Activated CD8-positive, alpha-beta memory T cell treated with anti-CD3 and anti-CD28 coated beads, Interleukin-2, amount 10 ng/mL, durations not matched to agents 7 days and 5 days (primary cell): ENCODE results near the gene WDR11. TPM values are rescaled to one million over a fixed set of nuclear protein-coding genes. Genes with fewer than 3 reads are reported as not detected.

Source experiments
- ATAC-seq: fragments of 150-1000 bp; cut with Tn5 transposase; one replicate; pipeline ENCODE4 v1.10.0; 2021; ENCODE audit warnings: moderate library complexity
- CTCF ChIA-PET: fragments of 350-600 bp; sonication (Branson Sonifier 250); formaldehyde crosslinking; loops from one replicate; lab custom pipeline; 2021; ENCODE audit warnings: antibody characterized with exemption; lab: Charles Lee
- DNase-seq: peaks from one replicate; pipeline ENCODE4 v3.0.0-alpha.2; 2020
- H3K27ac Mint-ChIP-seq: one replicate; pipeline ENCODE4 v1.8.0; 2021; ENCODE audit warnings: mild to moderate bottlenecking, mixed read lengths
- H3K27me3 Mint-ChIP-seq: one replicate; pipeline ENCODE4 v1.8.0; 2021; ENCODE audit warnings: mixed read lengths
- H3K36me3 Mint-ChIP-seq: one replicate; pipeline ENCODE4 v1.8.0; 2021; ENCODE audit warnings: mild to moderate bottlenecking, mixed read lengths
- H3K4me1 Mint-ChIP-seq: one replicate; pipeline ENCODE4 v1.8.0; 2021; ENCODE audit warnings: mixed read lengths
- H3K4me3 Mint-ChIP-seq: one replicate; pipeline ENCODE4 v1.8.0; 2021; ENCODE audit warnings: mild to moderate bottlenecking, moderate library complexity, mixed read lengths
- H3K9me3 Mint-ChIP-seq: one replicate; pipeline ENCODE4 v1.8.0; 2022; ENCODE audit warnings: low read depth, mixed read lengths
- total RNA-seq, 2 experiments: library from RNA; stranded (reverse); gene quantifications; one replicate each; pipeline ENCODE4 v1.2.3, GENCODE V29; 2021

WDR11 gene
- total RNA-seq, 2 experiments from 2014 or later = 35.8 to 44.1 TPM

DNA sequence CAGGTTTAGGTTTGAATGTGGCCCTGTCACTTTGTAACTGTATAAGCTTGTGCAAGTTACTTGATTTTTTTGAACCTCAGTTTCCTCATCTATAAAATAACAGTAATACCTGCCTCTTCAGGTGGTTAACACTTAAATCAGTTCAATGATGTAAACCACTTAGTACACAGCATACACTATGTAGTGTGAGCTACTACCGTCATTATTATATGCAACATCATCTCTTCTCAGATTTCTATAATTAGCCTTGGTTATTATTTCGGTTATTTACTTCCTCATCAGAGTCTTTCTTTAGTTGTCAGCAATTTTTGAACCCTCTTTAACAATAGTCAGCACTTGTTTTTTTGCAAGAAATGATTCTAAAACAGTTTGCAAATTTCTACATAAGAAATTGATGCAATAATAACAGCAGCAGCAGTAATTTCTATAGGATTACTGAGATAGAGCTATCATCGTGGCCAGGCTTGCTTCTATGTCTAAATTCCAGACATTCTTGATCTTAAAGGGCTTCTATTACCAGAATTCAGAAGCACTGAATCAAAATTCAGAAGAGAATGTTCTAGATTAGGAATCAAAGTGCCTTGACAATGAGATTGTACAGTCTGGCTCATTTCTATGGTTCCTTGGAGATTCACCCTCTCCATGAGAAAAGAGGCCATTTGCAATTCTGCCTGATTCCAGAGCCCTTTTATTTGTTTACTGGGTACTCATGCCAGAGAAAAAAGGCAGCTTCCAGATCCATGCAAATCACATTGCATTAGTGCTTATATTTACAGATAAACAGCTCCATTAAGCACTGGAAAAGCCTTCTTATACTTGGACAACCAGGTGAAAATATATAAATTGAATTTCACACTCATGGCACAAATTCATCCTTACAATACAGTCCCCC is 25.0 kb upstream of the WDR11 start:
- no peak overlapping the region for H3K27ac Mint-ChIP-seq
- no peak overlapping the region for H3K4me3 Mint-ChIP-seq
- H3K4me1 Mint-ChIP-seq = no peaks in the 10 kb centered on the region
- DNase-seq (no peak), ATAC-seq (no peak)
- H3K36me3 Mint-ChIP-seq = no peaks in the 10 kb centered on the region
- CTCF ChIA-PET = interaction anchor here (1.0 kb wide), 1 partner anchor 13 kb away, joined by 3 read pairs; no protein-coding TSS in a partner anchor
- peaks cover 1% of the 10 kb centered on the region for H3K27me3 Mint-ChIP-seq
- no peaks in the 10 kb centered on the region for H3K9me3 Mint-ChIP-seq

GRCh38 chr10:120827251-120827875 is 23.8 kb upstream of the WDR11 start:
- H3K9me3 Mint-ChIP-seq = no peaks in the 10 kb centered on the region
- no peaks in the 10 kb centered on the region for H3K4me1 Mint-ChIP-seq
- DNase-seq = no peak
- CTCF ChIA-PET = no interaction called here
- H3K27me3 Mint-ChIP-seq = peaks cover 4% of the 10 kb centered on the region
- no peaks in the 10 kb centered on the region for H3K36me3 Mint-ChIP-seq
- no peak overlapping the region for H3K4me3 Mint-ChIP-seq
- H3K27ac Mint-ChIP-seq = no peak overlapping the region
- ATAC-seq = no peak

GRCh38 chr10:120828763-120829319 is 22.3 kb upstream of the WDR11 start:
- no peaks in the 10 kb centered on the region for H3K36me3 Mint-ChIP-seq
- no peak overlapping the region for H3K27ac Mint-ChIP-seq
- H3K4me1 Mint-ChIP-seq = no peaks in the 10 kb centered on the region
- ATAC-seq (no peak), DNase-seq (no peak)
- H3K4me3 Mint-ChIP-seq = no peak overlapping the region
- CTCF ChIA-PET = no interaction called here
- peaks cover 4% of the 10 kb centered on the region for H3K27me3 Mint-ChIP-seq
- H3K9me3 Mint-ChIP-seq = no peaks in the 10 kb centered on the region

GRCh38 chr10:120832106-120832505 is 19.1 kb upstream of the WDR11 start:
- H3K27me3 Mint-ChIP-seq = peaks cover 4% of the 10 kb centered on the region
- H3K4me3 Mint-ChIP-seq = no peak overlapping the region
- CTCF ChIA-PET = no interaction called here
- no peaks in the 10 kb centered on the region for H3K36me3 Mint-ChIP-seq
- DNase-seq (no peak), ATAC-seq (no peak)
- no peak overlapping the region for H3K27ac Mint-ChIP-seq
- H3K9me3 Mint-ChIP-seq = no peaks in the 10 kb centered on the region
- no peaks in the 10 kb centered on the region for H3K4me1 Mint-ChIP-seq

GRCh38 chr10:120833222-120833928 is 17.8 kb upstream of the WDR11 start:
- DNase-seq (no peak), ATAC-seq (no peak)
- no peak overlapping the region for H3K4me3 Mint-ChIP-seq
- no peaks in the 10 kb centered on the region for H3K9me3 Mint-ChIP-seq
- H3K27ac Mint-ChIP-seq = no peak overlapping the region
- H3K36me3 Mint-ChIP-seq = no peaks in the 10 kb centered on the region
- CTCF ChIA-PET = no interaction called here
- H3K27me3 Mint-ChIP-seq = peaks cover 4% of the 10 kb centered on the region
- H3K4me1 Mint-ChIP-seq = no peaks in the 10 kb centered on the region

GRCh38 chr10:120835603-120836002 is 15.6 kb upstream of the WDR11 start:
- ATAC-seq = no peak
- Mint-ChIP-seq H3K9me3 (no peaks in the 10 kb centered on the region), H3K4me1 (no peaks in the 10 kb centered on the region), H3K36me3 (no peaks in the 10 kb centered on the region), H3K27me3 (peaks cover 4% of the 10 kb centered on the region), H3K27ac (no peak overlapping the region), H3K4me3 (no peak overlapping the region)
- CTCF ChIA-PET = no interaction called here
- DNase-seq = no peak

GRCh38 chr10:120838941-120839340 is 12.2 kb upstream of the WDR11 start:
- no peak overlapping the region for H3K27ac Mint-ChIP-seq
- no peak overlapping the region for H3K4me3 Mint-ChIP-seq
- DNase-seq (no peak), ATAC-seq (no peak)
- peaks cover 4% of the 10 kb centered on the region for H3K4me1 Mint-ChIP-seq
- CTCF ChIA-PET = interaction anchor here (0.9 kb wide), 1 partner anchor 13 kb away, joined by 3 read pairs; no protein-coding TSS in a partner anchor
- no peaks in the 10 kb centered on the region for H3K36me3 Mint-ChIP-seq
- no peaks in the 10 kb centered on the region for H3K27me3 Mint-ChIP-seq
- no peaks in the 10 kb centered on the region for H3K9me3 Mint-ChIP-seq

DNA sequence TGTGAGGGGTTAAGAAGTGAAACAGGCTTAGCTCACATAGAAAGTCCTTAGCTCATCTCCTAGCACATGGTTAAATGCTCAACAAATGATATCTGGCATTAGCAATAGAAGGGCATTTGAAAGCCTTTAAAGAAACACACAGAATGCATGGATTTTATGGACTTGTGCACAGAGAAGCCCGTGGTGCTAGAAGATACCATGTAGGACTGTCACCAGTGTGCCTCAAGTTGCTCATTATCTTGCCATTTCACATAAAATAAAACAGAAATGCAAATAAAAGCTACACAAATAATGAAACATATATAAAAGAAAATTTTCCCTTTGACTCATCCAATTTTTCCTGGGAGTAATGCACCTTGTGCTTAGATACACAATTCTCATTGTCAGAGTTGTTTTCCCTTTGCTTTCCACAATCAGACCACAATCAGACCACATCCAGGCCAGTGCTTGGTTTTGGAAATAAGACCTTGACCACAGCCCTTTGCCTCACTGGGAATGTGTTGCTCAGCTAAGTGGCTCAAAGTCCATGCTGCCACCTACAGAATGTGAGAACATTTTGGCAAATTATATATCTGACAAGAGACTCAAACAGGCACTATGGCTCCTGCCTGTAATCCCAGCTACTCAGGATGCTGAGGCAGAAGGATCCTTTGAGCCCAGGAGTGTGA is 9.5 kb upstream of the WDR11 start:
- Mint-ChIP-seq H3K4me1 (peaks cover 4% of the 10 kb centered on the region), H3K36me3 (no peaks in the 10 kb centered on the region), H3K27me3 (no peaks in the 10 kb centered on the region), H3K27ac (no peak overlapping the region), H3K4me3 (no peak overlapping the region), H3K9me3 (no peaks in the 10 kb centered on the region)
- ATAC-seq (no peak), DNase-seq (no peak)
- CTCF ChIA-PET = no interaction called here

DNA sequence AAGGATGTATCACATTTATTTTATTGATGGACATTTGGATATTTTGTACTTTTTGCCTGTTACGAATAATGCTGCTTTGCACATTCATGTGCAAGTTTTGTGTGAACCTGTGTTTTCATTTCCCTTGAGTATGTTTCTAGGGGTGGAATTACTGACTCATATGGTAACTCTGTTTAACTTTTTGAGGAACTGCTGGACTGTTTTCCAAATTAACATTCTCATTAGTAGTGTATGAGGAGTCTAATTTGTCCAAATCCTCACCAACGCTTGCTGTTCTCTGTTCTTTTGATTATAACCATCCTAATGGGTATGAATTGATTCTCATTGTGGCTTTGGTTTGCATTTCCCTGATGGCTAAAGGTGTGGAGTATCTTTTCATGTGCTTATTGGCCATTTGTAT is 3.2 kb downstream of the WDR11 start:
- peaks cover 30% of the 10 kb centered on the region for H3K36me3 Mint-ChIP-seq
- DNase-seq (no peak), ATAC-seq (no peak)
- CTCF ChIA-PET = no interaction called here
- H3K9me3 Mint-ChIP-seq = no peaks in the 10 kb centered on the region
- H3K4me3 Mint-ChIP-seq = no peak overlapping the region
- H3K27ac Mint-ChIP-seq = no peak overlapping the region
- H3K4me1 Mint-ChIP-seq = peaks cover 35% of the 10 kb centered on the region
- no peaks in the 10 kb centered on the region for H3K27me3 Mint-ChIP-seq

DNA sequence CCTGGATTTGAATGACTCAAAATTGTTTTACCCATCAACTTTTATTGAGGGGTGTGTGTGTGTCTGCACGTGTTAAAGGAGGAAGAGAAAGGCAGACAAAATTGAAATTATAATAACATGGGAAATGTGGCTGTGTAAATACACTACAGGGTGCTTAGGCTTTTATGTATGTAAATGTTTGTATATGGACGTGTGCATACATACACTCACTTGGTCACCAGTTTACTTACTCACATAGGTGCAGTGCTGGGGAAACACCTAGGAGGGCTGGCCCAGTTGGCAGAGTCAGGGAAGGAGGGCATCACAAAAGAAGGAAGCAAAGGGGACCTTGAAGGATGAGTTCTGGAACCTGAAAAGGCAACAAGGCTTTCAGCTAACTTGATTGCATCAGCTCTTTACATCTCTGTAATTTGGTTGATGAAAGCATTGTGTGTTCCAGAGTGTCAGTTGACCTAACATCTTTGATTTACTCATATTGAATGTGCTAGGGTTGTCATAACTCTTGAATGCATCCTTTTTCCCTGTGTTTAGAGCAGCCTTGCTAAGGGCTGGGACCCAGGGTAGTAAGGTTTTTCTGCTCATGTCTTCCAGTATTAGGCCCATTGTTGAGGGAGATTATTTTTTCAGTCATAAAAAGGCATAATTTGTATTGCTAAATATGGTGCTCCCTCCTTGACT is 10.2 kb downstream of the WDR11 start:
- H3K4me3 Mint-ChIP-seq = no peak overlapping the region
- no peak for DNase-seq
- H3K27me3 Mint-ChIP-seq = no peaks in the 10 kb centered on the region
- CTCF ChIA-PET = interaction anchor here (1.9 kb wide), 1 partner anchor 10 kb away, joined by 4 read pairs; the partner anchor contains the start of gene WDR11
- H3K27ac Mint-ChIP-seq = no peak overlapping the region
- no peaks in the 10 kb centered on the region for H3K4me1 Mint-ChIP-seq
- no peak for ATAC-seq
- H3K36me3 Mint-ChIP-seq = peaks cover 17% of the 10 kb centered on the region
- no peaks in the 10 kb centered on the region for H3K9me3 Mint-ChIP-seq

DNA sequence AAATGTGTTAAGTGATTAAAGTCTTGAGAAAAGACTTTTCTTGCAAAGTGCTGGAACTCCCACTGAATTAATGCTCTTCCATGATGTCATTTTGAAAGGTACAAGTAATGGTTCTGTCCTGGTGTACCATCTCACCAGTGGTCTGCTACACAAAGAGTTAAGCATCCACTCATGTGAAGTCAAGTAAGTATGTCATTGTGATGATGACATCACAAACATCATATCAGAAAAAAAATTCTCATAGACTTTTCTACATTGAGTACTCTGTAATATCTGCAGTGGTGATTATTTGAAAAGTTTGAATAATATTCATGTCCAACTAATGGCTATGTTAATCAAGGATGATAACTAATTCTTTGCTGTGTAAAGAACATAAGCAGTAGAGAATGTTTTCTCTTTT is 22.6 kb downstream of the WDR11 start:
- no peaks in the 10 kb centered on the region for H3K27me3 Mint-ChIP-seq
- CTCF ChIA-PET = no interaction called here
- peaks cover 28% of the 10 kb centered on the region for H3K36me3 Mint-ChIP-seq

GRCh38 chr10:120883071-120883470 is 31.9 kb downstream of the WDR11 start:
- Mint-ChIP-seq H3K36me3 (peaks cover 30% of the 10 kb centered on the region), H3K27ac (no peak overlapping the region), H3K27me3 (no peaks in the 10 kb centered on the region), H3K4me1 (no peaks in the 10 kb centered on the region), H3K4me3 (no peak overlapping the region), H3K9me3 (no peaks in the 10 kb centered on the region)
- CTCF ChIA-PET = no interaction called here
- no peak for DNase-seq
- no peak for ATAC-seq

More for the DNA sequence above, 22.6 kb downstream of the WDR11 start:
- DNase-seq (no peak), ATAC-seq (no peak)
- H3K27ac Mint-ChIP-seq = no peak overlapping the region
- no peak overlapping the region for H3K4me3 Mint-ChIP-seq
- H3K4me1 Mint-ChIP-seq = peaks cover 2% of the 10 kb centered on the region
- H3K9me3 Mint-ChIP-seq = no peaks in the 10 kb centered on the region
